Stimulated activated CD8-positive, alpha-beta memory T cell treated with anti-CD3 and anti-CD28 coated beads, Interleukin-4, amount 100 ng/mL, for 24 hours (primary cell): ENCODE measurements around the gene CRYGD.
"Not testable (repeated sequence)": the region's sequence is repeated elsewhere in the genome, so short reads cannot be mapped to it uniquely, and the experiment has no call there.

Experiments
- DNase-seq: peaks from one replicate; pipeline ENCODE4 v3.0.0-alpha.2; 2020; ENCODE audit warnings: low read depth

Gene CRYGD

DNA sequence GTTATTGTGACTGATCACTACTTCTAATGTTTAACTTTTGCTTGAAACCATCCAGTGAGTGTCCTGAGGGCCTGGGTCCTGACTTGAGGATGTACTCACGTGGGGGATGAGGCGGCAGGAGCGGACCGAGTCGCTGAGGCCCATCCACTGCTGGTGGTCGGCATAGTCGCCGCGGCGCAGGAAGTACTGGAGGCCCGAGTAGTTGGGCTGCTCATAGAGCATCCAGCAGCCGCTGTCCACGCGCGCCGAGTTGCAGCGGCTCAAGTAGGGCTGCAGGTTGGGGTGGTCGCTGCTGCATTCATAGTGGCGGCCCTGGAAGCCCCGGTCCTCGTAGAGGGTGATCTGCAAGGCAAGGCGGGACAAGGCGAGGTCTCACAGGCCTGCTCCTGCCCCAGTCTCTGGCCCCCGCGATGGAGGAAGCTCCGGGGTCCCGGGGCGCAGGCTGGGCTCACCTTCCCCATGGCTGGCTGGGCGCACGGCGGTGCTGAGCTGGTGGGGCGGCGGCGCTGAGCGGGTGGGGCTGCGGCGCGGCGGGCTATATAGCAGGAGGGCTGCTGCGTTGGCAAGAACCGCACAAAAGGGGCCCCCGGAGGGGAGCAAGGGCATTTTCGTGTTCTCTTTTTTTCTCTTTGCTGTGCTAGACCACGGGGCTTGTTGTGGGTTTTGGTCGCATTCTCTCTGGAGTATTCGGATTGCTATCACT, at the start of gene CRYGD:
Gene CRYGD, minus strand, starts transcription at position 512 of the 703 bp plus-strand sequence. Its CDS starts 51 bp downstream, at position 461.
- DNase-seq: not testable (repeated sequence)

DNA sequence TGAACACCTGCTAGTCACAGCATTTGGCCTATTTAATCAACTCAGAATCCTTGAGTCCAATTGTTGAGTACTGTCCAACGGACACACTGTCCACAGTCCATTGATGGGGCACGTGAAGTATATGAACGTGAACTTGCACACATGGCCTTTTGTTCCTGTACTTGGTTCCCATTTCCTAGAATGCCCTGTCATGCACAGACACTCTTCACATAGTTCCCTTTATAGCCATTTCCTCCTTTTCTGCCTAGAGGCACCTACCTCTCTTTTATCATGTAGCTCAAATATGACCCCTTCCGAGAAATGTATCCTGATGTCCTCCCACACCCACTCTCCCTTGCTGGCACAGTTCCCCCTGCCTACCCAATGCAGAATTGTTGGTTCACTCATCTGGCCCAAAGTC, 47.8 kb upstream of the CRYGD start:
- no peak for DNase-seq

DNA sequence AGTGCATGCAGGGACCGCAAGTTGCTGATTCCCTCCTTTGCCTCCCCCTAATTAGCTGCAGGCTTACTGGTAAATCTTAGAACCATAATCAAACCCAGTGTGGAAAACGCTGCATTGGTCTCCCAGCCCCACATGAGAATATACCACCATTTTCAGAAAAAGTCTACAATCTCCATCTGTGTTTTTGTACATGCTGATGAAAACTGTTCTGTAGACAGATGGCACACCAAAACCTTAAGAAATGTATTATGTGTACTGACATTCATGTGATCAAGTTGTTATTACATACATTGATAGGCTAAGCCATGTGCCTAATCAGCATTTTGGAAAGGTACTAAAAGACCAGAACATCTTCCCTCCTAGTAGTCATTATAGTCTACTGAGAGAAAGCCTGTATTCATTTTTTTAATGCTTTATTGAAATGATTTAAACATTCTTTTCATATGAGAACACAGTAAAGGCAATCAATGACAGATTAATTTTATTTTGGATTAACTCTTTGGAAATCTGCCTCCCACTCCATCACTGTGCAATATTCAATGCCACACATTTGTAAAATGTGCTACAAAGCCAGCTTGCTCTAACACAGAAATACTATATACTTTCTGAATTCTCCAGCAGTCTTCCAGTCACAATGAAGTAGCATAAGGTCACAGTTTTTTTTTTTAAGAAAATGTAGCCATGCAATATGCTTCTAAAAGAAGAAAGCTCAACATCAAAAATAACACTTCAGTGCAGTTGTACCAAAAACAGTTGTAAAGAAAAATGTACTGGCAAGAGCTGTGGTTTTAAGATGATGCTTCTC, 40.8 kb upstream of the CRYGD start:
- DNase-seq: no peak

DNA sequence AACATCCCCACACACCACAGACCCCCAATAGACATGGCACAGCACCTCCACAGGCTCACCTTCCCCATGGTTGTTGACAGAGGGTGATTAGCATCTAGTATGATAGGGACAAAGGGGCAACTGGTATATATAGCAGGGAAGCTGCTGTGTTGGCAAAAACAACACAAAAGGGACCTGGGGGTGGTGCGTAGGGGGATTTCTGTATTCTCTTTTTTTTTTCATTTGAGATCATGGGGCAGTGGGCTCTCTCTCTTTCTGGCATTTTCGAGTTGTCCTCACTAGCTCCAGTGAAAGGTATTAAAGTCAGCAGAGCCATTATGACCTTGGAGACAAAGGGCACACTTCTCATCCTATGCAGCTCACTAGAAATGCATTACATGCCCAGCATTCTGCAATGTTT, 39.2 kb upstream of the CRYGD start, which contains the start of gene CRYGA:
Gene CRYGA, minus strand, starts transcription at position 101 of the 400 bp plus-strand sequence. Its CDS starts 33 bp downstream, at position 68.
- DNase-seq: no peak

DNA sequence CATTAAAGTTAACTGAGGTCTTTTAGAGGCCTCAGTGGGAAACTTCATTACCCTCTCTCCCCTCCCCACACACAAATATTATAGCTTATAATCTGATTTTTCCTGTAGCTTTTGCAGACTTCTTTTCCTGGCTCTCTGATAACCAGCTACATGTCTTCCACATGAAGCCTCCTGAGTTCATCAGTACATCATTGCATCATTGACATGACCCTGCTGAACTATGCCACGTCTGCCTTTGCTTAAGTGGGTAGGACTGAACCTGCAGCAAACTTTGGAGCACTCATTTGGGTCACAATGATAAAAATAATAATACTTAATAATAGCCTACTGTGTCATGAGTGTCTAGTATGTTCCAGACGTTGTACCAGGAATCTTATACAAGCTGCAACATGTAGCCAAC, 32.1 kb upstream of the CRYGD start:
- no peak for DNase-seq

DNA sequence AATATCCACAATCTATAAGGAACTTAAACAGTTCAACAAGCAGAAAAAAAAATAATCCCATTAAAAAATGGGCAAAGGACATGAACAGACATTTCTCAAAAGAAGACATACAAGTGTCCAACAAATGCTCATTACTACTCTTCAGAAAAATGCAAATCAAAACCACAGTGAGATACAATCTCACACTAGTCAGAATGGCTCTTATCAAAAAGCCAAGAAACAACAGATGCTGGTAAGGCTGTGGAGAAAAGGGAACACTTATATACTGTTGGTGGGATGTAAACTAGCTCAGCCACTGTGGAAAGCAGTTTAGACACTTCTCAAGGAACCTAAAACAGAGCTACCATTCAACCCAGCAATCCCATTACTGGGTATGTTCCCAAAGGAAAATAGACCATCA, 28.8 kb upstream of the CRYGD start:
- DNase-seq: no peak

DNA sequence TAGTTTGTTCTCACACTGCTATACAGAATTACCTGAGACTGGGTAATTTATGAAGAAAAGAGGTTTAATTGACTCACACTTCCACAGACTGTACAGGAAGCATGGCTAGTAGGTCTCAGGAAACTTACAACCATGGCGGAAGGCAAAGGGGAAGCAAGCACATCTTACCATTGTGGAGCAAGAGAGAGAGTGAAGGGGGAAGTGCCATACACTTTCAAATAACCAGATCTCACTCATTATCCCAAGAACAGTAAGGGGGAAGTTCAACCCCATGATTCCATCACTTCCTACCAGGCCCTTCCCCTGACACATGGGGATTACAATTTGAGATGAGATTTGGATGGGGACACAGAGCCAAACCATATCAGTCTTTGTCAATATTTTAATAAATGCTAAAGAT, 26.6 kb upstream of the CRYGD start:
- DNase-seq: no peak

DNA sequence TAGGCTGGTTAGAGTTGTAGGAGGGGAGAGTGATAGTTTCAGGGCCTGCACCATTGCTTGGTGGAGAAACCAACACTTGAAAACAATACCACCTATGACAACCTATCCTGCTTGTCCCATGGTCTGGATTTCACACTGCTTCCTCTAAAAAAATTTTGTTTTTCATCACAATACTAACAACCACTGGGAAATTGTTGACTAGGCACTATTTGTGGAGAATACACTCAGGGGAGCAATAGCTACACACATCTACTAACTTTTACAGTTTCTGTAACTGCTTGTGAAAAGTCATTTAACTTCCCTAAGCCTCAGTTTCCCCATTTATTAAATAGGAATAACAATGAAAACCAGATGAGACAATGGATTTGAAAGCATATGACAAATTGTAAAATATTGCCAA, 25.8 kb upstream of the CRYGD start:
- no peak for DNase-seq

DNA sequence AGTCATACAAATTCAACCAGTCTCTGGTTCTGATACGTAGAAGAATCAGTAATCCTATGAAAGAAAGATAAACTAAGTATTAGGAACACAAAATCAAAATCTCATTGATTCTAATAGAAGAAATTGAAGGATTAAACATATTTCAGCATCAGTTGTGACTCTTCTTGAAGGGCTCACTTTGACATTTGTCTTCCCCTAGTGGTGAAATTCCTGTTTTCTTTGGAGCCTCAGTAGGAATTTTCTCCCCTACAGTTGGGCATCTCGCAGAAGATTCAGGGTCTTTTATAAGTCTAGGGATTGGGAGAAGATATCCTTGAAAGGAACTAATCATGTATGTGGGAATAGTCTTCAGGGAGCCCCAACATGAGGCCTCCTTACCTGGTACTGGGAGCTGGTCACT, 24.5 kb upstream of the CRYGD start:
- no peak for DNase-seq

DNA sequence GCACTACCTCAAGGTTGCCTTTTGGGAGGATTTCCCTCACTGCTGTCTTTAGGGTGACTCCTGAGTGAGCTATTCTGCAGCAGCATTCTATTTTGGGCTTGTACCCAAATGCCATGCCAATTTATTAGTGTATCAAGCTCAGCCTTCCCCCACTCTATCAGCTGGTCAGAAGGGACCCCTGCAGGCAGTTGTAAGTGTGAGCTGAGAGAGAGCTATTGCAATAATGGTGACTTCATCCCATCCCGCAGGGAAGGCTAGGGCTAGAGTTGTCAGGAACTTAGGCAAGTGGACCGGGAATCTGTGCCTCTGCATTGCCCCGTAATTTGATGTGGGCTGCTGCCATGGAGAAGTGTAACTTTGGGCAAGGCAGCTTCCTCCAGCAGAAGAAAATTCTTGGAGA, 23.4 kb upstream of the CRYGD start:
- no peak for DNase-seq

DNA sequence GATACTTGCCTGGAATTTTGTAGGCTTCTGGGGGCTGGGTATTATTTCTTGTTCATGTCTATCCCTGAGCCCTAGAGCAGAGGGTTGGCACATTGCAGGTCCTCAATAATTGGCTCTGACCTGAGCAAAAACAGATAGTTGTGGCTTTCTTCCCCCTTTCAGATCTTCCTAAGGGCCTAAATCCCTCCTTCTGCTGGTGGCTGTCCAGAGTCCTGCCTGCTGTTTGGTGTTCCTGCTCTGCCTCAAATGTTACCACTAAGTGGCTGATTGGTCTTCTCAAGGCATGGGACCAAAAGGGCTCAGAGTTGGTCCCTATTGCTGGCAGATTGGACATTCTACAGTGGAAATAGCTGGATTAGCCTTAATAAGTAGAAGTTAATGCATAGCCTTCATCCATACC, 22.7 kb upstream of the CRYGD start:
- DNase-seq: no peak

DNA sequence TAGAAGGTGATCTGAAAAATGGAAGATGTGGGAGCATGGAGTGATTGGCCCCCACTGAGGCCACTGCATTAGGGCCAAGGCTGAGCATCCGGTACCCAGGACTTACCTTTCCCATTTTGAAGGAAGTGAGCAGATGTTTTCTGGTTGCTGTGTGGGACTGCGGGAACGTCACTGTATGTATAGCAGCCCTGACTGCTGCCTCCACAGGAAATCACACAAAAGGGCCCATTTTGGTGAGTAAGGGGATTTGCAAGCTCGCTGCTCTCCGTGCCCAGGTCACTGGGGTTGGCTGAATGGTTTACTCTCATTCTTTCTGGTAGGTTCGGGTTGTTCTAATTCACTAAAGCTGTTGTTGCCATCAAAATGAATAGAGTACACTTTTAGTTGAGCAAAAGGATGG, 21.7 kb upstream of the CRYGD start, which contains the start of gene CRYGB:
Gene CRYGB, minus strand, starts transcription at position 153 of the 400 bp plus-strand sequence. Its CDS starts 38 bp downstream, at position 115.
- DNase-seq: no peak

DNA sequence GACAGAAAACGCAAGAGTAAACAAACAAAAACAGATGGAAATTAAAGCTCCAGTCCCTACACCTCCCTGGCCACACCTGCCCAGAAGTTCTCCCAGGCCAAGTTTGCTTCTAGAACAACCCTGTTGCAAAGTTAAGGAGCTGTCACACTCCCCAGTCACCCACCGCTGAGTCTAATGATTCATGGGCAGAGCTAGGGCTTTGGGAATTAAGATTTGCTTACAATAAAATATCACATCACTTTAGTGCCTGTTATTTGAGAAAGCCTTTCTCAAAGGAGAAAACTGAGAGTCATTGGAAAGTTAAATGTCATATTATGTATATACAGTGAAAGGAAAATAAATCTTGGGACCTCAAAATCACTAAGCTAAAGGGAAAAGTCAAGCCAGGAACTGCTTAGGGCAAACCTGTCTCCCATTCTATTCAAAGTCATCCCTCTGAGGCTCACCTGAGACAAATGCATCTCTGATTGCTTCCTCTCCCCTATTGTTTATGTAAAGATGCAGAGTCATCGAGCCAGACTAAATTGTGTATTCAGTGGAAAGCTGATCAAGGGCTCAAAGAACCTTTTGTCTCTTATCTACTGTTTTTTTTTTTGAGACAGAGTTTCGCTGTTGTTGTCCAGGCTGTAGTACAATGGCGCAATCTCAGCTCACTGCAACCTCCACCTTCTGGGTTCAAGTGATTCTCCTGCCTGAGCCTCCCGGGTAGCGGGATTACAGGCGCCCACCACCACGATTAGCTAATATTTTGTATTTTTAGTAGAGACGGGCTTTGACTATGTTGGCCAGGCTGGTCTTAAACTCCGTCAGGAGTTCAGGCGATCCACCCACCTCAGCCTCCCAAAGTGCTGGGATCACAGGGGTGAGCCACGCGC, 18.8 kb upstream of the CRYGD start:
- DNase-seq: no peak

DNA sequence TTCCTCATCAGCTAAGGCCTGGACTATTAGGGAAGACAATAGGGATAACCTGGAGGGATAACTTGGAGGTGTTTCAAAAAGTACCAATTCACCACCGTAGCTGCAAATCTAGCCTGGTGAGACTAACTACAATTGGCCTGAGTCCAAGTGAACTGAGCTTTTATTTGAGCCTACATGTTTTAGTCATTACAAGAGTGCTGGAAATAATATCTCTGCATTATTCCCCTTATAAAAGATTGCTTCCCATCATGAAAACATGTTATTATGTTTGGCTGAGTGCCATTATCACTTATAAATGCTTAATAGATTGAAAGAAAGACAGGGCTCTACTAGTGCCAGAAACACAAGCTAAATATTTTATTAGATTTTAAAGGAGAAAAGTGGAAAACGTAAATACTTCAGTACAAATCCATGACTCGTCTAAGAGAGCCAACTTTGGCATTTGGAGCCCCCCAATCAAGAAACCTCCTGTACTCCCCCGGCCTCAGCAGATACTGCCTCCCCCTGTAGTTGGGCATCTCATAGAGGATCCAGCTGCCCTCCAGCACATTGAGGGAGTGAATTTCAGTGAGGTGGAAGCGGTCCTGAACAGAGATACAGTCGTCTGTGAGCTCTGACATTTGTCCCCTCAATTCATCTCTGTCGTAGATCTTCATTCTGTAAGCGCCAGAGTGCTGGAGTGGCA, 18.1 kb upstream of the CRYGD start:
- no peak for DNase-seq

DNA sequence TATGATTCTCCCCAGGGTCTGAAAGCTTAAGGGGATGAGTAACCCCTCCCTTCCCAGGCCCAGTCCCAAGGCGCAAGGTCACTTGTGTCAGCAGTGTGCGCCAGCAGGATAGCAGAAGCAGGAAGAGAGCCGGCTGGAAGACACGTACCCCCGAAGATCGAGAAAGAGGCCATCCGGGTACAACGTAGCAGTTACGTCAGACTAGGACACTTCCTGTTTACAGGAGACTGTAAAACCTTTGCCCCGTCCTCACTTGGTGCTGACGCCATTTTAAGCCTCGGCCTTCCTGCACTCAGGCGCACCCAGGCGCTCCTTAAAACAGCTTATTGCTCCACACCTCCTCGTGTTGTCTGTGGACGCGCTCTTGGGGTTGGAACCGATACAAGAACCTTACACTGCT, 15.1 kb upstream of the CRYGD start:
- DNase-seq: no peak

DNA sequence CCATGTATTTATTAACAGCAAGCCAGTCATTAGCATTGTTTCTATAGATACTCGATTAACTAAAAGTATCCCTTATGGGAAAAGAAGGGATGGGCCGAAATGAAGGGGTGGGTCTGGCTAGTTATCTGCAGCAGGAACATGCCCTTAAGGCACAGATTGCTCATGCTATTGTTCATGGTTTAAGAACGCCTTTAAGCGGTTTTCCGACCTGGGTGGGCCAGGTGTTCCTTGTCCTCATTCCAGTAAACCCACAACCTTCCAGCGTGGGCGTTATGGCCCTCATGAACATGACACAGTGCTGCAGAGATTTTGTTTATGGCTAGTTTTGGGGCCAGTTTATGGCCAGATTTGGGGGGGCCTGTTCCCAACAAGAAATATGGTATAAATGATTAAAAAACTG, 14.0 kb upstream of the CRYGD start:
- not testable (repeated sequence) for DNase-seq

DNA sequence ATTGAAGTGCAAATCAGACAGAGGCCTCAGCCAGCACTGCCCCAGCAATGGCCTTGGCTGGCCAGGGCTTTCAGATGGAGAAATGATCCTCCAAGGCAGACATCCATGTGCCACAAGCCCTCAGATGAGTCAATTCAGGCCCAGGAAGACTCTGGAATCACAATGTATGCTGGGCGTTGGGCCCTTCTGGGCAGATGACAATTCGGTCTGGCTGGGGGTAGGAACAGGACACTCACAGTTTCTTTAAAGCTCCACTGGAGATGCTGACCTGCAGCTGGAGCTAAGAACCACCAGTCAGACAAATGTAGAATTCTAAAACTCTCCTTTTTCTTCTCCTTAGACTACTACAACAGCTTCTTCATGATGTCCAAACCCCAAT, 12.4 kb upstream of the CRYGD start:
- DNase-seq: no peak

DNA sequence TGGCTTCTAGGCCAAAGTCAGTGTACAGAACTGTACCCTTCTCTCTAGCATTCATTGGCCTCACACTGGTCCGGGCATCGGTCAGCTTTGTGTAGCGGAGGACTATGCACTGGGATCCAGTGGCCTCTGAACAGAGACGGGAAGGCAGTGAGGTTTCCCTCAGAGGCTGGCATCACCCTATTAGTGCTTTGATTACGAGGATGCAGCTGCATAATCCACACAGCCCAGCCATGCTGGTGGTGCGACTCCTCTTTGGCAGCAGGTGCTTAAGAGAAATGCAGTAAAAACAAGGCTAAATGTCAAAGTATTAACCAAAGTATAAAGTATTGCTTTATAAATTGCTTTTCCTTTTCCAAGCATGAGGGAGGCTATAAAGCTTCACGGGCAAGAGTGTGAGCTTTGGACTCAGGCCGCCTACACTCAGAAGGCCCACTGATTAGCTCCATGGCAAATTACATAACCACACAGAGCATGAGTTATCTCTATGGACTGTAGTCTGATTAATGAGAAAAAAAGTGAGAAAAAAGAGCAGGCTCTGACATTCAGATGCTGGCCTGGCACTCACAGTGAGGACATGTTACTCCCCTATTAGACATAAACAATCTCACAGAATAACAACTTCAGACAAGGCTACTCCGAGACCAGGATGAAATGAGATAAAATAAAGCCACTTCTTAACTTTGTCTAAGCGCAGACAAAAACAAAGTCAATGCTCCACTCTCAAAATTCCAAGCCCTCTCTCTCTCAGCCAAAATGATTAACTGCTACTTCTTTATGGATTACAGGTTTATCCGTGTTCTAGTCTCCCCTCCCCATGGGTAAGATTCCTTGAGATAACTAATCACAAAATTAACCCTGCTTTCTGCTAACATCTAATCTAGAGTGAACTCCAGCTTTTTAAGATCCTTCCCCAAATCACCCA, 11.7 kb upstream of the CRYGD start:
- DNase-seq: no peak

DNA sequence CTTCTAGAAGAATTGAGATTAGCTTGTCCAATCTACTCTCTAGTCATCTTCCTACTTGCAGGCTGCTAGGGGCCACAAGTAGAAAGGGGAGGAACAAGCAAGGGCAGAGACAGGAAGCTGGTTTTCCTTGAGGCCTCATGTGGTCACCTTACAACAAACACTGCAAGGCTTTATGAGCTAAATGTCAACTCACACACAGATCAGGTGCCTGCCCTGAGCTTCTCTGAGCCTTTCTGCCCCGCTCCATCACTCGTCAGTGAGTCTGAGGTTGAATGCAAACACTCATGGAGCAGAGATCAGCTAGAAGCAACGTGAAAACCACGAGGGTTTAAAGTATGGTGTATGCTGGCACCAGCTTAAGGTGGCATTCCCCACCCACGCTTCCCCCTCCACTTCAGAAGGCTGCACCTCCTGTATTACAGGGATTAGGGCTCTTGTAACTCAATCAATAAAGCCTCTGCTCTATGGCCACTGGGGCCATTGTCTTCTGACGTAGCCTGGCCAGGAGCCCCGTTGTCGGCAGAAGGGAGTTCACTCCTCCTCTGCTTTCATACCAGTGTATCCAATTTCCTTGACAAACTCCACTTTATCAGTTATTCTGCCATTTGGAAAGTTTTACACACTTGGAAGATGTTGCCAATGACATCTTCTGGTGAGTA, 10.7 kb upstream of the CRYGD start:
- DNase-seq: no peak

DNA sequence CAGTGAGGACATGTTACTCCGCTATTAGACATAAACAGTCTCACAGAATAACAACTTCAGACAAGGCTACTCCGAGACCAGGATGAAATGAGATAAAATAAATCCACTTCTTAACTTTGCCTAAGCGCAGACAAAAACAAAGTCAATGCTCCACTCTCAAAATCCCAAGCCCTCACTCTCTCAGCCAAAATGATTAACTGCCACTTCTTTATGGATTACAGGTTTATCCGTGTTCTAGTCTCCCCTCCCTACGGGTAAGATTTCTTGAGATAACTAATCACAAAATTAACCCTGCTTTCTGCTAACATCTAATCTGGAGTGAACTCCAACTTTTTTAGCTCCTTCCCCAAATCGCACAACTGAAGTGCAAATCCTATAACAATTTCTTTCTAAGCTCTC, 6.4 kb upstream of the CRYGD start:
- no peak for DNase-seq
